Measurements from ENCODE around the gene CARS1. TPM values are rescaled to one million over a fixed set of nuclear protein-coding genes. Genes with fewer than 3 reads are reported as not detected.

Gene CARS1
- total and polyA plus RNA-seq, 9 of the 15 experiments (the other 6 are each of a cell fraction or from before 2014, with no cell fraction given) = 14.4 to 106 (median 73.6) TPM

DNA sequence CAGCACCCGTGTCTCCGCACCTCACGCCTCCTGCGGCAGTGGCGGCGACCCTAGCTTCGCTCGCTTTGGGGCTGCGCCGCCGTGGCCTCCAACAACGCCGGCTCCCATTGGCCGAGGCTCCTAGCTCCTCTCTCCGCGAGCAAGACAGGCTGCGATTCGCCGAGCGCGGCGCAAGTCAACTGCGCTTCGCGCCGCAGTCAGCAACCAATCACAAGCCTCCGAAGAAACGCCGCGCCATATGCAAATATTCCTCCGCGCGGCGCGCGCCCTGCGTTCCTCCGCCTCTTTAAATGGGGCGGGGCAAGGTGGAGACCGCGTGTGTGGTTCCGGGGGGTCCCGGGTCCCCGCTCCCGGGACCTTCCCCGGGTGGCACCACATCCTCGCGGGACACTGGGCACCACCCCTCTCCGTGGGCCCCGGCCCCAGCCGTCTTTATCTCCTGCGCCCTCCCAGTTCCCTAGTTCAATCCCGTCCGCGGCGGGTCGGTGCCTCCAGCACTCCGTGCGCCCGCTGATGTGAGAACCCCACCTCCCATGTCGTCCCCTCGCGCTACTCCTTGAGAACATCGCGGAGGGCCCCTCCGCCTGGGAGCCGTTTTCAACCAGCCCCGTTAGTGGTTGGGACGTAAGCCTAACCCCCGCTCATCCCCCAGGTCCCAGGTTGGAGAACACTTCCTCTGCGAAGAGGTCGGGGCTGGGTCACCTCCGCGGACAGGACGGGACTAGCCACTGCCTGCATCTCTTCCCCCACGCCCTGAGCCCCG, 64.8 kb downstream of the CARS1 start, which contains the start of gene NAP1L4 (continued):
- TF ChIP-seq, protein P1, sequence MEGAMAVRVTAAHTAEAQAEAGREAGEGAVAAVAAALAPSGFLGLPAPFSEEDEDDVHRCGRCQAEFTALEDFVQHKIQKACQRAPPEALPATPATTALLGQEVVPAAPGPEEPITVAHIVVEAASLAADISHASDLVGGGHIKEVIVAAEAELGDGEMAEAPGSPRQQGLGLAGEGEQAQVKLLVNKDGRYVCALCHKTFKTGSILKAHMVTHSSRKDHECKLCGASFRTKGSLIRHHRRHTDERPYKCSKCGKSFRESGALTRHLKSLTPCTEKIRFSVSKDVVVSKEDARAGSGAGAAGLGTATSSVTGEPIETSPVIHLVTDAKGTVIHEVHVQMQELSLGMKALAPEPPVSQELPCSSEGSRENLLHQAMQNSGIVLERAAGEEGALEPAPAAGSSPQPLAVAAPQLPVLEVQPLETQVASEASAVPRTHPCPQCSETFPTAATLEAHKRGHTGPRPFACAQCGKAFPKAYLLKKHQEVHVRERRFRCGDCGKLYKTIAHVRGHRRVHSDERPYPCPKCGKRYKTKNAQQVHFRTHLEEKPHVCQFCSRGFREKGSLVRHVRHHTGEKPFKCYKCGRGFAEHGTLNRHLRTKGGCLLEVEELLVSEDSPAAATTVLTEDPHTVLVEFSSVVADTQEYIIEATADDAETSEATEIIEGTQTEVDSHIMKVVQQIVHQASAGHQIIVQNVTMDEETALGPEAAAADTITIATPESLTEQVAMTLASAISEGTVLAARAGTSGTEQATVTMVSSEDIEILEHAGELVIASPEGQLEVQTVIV (CRISPR knock-in tag; IDR thresholded peaks at IDR 0.05; ENCODE audit: borderline replicate concordance) = no peak
- TF ChIP-seq, protein P2, sequence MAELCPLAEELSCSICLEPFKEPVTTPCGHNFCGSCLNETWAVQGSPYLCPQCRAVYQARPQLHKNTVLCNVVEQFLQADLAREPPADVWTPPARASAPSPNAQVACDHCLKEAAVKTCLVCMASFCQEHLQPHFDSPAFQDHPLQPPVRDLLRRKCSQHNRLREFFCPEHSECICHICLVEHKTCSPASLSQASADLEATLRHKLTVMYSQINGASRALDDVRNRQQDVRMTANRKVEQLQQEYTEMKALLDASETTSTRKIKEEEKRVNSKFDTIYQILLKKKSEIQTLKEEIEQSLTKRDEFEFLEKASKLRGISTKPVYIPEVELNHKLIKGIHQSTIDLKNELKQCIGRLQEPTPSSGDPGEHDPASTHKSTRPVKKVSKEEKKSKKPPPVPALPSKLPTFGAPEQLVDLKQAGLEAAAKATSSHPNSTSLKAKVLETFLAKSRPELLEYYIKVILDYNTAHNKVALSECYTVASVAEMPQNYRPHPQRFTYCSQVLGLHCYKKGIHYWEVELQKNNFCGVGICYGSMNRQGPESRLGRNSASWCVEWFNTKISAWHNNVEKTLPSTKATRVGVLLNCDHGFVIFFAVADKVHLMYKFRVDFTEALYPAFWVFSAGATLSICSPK (IDR thresholded peaks at IDR 0.05; ENCODE audit: borderline replicate concordance) = no peak
- TF ChIP-seq, protein P3, sequence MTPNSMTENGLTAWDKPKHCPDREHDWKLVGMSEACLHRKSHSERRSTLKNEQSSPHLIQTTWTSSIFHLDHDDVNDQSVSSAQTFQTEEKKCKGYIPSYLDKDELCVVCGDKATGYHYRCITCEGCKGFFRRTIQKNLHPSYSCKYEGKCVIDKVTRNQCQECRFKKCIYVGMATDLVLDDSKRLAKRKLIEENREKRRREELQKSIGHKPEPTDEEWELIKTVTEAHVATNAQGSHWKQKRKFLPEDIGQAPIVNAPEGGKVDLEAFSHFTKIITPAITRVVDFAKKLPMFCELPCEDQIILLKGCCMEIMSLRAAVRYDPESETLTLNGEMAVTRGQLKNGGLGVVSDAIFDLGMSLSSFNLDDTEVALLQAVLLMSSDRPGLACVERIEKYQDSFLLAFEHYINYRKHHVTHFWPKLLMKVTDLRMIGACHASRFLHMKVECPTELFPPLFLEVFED (CRISPR knock-in tag; conservative IDR thresholded peaks at IDR 0.05) = no peak
- TF ChIP-seq ZNF197 (CRISPR knock-in tag; IDR thresholded peaks at IDR 0.05; ENCODE audit: low read depth) (no peak), RAD51 (IDR thresholded peaks at IDR 0.05; ENCODE audit: borderline replicate concordance, low read depth) (no peak), TARDBP (IDR thresholded peaks at IDR 0.05) (no peak), KDM5B (IDR thresholded peaks at IDR 0.05; ENCODE audit: insufficient replicate concordance, low read depth, low read length) (peak; percentile 39), HNRNPL (IDR thresholded peaks at IDR 0.05; ENCODE audit: low read depth, low read length) (peak; percentile 72; the same call in 1 of the 2 replicates), HDAC3 (IDR thresholded peaks at IDR 0.05; ENCODE audit: borderline replicate concordance, partially characterized antibody) (no peak), FOSL1 (tag; conservative IDR thresholded peaks at IDR 0.05) (no peak), DMBX1 (CRISPR knock-in tag; IDR thresholded peaks at IDR 0.05; ENCODE audit: borderline replicate concordance) (no peak), ZNF830 (CRISPR knock-in tag; IDR thresholded peaks at IDR 0.05) (peak; percentile 62; the same call in 1 of the 2 replicates), ZNF253 (CRISPR knock-in tag; conservative IDR thresholded peaks at IDR 0.05) (no peak), POLR2H (tag; IDR thresholded peaks at IDR 0.05; ENCODE audit: low read depth) (peak; percentile 66; the same call in 1 of the 2 replicates), SUPT5H (IDR thresholded peaks at IDR 0.05) (peak; percentile 88), TAF1 (IDR thresholded peaks at IDR 0.05; ENCODE audit: control insufficient read depth, extremely low read depth, insufficient read depth, low read length, severe bottlenecking) (peak; percentile 51)
- TF ChIP-seq, protein P4, sequence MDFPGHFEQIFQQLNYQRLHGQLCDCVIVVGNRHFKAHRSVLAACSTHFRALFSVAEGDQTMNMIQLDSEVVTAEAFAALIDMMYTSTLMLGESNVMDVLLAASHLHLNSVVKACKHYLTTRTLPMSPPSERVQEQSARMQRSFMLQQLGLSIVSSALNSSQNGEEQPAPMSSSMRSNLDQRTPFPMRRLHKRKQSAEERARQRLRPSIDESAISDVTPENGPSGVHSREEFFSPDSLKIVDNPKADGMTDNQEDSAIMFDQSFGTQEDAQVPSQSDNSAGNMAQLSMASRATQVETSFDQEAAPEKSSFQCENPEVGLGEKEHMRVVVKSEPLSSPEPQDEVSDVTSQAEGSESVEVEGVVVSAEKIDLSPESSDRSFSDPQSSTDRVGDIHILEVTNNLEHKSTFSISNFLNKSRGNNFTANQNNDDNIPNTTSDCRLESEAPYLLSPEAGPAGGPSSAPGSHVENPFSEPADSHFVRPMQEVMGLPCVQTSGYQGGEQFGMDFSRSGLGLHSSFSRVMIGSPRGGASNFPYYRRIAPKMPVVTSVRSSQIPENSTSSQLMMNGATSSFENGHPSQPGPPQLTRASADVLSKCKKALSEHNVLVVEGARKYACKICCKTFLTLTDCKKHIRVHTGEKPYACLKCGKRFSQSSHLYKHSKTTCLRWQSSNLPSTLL (IDR thresholded peaks at IDR 0.05) = no peak
- TF ChIP-seq, protein P5, sequence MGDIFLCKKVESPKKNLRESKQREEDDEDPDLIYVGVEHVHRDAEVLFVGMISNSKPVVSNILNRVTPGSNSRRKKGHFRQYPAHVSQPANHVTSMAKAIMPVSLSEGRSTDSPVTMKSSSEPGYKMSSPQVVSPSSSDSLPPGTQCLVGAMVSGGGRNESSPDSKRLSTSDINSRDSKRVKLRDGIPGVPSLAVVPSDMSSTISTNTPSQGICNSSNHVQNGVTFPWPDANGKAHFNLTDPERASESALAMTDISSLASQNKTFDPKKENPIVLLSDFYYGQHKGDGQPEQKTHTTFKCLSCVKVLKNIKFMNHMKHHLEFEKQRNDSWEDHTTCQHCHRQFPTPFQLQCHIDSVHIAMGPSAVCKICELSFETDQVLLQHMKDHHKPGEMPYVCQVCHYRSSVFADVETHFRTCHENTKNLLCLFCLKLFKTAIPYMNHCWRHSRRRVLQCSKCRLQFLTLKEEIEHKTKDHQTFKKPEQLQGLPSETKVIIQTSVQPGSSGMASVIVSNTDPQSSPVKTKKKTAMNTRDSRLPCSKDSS (IDR thresholded peaks at IDR 0.05; ENCODE audit: low read depth, partially characterized antibody) = no peak
